Prostate gland (tissue), 2 donors: ENCODE results near the gene NCAM2.

Source experiments
- CTCF ChIP-seq, 4 experiments: fragments of 200-600 bp in 2 of 4; fragments of 450-650 bp in 2 of 4; sonication (generic) in 2 of 4; IDR thresholded peaks; 1 replicate in 3 of 4; 2 replicates in 1 of 4; pipeline ENCODE4 v1.5.1; 2016 to 2019; ENCODE audit warnings: antibody characterized with exemption in 4 of 4, mild to moderate bottlenecking in 2 of 4, moderate library complexity in 2 of 4
- POLR2A ChIP-seq: fragments of 450-650 bp; IDR thresholded peaks from one replicate; pipeline ENCODE4 v1.6.1; 2016; ENCODE audit warnings: antibody characterized with exemption, mild to moderate bottlenecking
- POLR2AphosphoS5 ChIP-seq: sonication (generic); formaldehyde crosslinking; IDR thresholded peaks from one replicate; pipeline ENCODE4 v1.6.1; 2017; ENCODE audit warnings: antibody characterized with exemption

DNA sequence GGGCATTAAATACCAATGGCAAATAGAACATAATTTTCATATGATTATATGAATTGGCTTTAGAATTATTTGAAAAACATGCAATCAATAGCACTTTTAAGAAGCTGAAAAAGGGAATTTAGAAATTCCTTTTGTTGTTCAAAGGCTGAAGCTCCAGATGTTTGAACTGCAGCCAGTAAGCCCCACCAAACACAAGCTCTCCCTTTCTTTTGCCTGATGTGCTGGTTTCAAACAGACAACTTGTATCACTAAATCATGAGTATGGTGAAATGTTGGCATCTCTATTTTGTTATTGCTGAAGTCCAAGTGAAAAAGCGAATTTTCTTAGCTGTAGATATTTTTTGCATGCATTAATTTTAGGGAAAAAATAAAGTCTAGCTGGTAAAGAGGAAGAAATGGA is 27.5 kb upstream of the NCAM2 start:
- TF ChIP-seq POLR2A (no peak), POLR2AphosphoS5 (no peak), CTCF (IDR thresholded peaks at IDR 0.05) (no peak)
